Skeletal muscle cell (primary cell): ENCODE results near the gene PRR30.
A peak's percentile ranks its signal among the peaks of the same experiment; 100 is the strongest.

ENCODE experiments used
- DNase-seq: peaks from one replicate; pipeline ENCODE4 v3.0.0-alpha.2; 2010; ENCODE audit warnings: low read depth
- H3K4me3 ChIP-seq: 2 replicates; pipeline ENCODE4 v1.5.1; 2011; ENCODE audit warnings: low read depth, mild to moderate bottlenecking, control low read depth, low read length, moderate library complexity

PRR30 gene

DNA sequence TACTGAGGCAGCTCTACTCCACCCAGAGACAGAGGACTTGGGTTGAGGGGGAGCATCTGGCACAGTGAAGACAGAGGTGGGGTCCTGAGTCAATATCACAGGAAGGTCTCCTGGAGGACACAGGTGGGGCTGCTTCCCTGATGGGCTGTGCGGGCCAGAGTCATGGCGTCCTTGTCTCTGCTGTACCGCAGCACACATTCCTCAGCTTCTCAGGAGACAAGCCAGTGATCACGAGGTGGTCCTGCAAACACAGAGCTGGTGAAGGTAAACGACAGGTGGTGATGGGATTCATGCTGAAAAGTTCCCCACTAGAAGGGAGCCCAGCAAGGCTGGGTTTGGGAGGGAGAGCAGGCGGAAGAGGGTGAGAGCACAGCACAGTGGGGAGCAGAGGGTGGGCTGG, 19.3 kb upstream of the PRR30 start:
- H3K4me3 ChIP-seq: no peak overlapping the region
- no peak for DNase-seq

DNA sequence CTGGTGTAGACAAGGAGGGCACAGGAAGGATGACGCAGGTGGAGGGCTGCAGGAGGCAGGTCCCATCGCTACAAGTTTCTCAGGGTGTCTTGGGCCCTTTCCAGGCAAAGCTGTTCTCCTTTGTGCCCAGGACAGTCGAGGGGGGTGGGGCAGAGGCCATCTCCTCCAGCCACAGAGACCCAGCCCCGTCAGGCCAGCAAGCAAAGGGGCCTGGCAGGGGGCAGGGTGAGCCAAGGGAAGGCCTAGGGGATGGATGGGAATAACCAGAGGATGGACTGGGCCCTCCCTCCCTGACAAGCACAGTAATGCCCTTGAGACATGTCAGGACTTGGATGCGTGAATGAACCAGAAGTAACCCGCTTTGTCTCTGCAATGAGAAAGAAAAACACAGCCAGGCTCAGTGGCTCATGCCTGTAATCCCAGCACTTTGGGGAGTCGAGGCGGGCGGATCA, 15.9 kb upstream of the PRR30 start:
- DNase-seq: no peak
- no peak overlapping the region for H3K4me3 ChIP-seq

DNA sequence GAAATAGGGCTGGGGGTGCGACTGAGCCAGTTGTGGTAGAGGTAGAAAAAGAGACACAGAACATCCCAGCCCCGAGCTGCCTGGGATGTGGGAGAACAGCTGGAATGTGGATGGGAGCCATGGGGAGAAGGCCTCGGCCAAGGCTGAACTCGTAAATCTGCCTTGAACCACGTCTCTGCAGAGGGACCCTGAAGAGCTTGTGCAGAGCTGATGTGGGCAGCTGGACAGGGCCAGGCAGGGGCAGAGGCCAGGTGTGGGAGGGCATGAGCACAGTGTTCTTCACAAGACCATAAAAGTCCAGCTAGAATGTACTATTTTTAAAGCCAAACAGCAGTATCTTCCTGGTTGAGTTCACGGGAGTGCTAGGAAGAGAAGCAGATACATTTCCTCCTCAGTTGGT, 15.3 kb upstream of the PRR30 start:
- DNase-seq: no peak
- no peak overlapping the region for H3K4me3 ChIP-seq

DNA sequence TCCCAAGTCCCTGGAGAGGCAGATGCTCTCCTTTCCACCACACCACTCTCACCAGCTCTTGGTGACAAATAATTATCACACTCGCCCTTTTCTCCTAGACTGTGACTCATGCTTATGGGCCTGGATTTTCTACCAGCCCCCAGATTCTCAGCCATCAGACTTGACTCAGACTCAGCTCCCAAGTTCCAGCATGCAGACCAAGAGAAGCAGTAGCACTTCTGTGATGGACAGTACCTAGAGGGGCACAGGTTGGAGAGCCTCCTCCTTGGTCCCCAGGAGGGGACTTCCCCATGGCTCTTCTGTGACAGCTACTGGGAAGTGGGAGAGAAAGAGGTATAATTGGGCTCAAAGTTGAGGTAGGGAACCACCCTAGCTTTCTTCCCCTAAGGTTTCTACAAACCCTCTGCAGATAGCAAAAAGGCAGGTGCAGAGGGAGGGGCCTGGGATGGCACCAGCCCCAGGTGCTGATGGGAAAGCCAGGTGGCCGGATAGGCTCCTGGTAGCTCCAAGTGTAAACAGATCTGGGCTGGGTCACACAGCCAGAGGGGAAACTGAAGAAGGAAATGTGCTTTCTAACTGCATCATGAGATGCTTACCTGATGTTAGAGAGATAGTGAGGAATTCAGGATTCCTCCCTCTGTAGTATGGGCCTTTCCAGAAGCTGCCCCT, 13.7 kb upstream of the PRR30 start:
- no peak for DNase-seq
- H3K4me3 ChIP-seq: no peak overlapping the region

DNA sequence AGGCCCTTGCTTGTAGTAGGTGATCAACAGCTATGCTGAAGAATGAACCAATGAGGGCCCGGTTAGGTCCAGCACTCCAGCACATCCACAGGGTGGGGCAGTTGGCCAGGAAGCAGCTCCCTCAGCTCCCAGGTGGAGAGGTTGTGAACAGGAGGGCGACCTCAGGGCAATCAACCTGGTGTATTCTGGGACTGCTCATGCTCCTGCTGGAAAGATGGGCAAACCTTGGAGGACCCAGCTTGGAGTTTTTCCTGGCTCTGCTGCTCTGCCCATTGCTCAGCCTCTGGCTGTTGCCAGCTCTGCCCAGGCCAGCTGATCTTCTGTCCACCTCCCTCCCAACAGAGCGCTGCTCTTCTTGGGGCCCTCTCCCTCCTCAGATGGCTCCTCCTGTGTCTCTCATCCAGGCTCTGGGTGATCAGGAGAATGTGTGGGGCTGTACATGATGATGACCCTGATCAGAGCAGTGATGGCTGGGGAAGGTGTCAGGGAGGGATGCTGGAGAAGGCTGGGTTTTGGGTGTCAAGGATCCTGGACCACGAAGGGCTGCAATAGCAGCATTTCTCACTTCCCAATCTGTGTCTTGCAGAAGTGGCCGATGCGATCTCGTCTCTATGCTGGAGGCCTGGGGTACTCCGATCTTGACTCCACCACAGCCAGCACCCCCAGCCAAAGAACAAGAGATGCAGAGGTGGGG, 13.0 kb upstream of the PRR30 start:
- H3K4me3 ChIP-seq: no peak overlapping the region
- DNase-seq: no peak

DNA sequence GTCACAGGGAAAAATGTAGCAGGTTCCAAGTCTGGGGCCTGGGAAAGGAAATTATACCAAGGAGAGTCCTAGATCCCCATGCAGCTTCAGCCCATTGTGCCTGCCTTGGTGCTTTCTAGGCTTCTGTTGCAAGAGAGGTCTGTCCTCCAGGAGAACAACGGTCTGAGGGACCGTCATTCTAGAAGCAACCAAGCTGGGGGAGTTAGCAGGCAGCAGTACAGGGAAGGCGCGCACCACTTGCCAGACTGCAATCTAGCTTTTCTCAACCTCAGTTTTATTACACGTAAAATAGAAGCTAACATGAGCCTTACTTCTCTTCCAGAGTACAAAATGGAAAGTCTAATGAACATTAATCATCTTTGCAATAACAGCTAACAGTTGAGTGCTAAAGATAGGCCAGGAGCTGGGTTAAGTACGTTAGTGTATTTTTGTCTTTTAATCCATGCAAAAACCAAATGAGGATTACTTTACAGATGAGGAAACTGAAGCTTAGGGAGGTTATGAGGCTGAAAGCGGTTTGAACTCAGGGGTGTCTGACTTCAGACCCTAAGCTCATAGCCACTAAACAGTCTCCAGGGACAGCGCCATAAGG, 11.5 kb upstream of the PRR30 start:
- no peak for DNase-seq
- no peak overlapping the region for H3K4me3 ChIP-seq

DNA sequence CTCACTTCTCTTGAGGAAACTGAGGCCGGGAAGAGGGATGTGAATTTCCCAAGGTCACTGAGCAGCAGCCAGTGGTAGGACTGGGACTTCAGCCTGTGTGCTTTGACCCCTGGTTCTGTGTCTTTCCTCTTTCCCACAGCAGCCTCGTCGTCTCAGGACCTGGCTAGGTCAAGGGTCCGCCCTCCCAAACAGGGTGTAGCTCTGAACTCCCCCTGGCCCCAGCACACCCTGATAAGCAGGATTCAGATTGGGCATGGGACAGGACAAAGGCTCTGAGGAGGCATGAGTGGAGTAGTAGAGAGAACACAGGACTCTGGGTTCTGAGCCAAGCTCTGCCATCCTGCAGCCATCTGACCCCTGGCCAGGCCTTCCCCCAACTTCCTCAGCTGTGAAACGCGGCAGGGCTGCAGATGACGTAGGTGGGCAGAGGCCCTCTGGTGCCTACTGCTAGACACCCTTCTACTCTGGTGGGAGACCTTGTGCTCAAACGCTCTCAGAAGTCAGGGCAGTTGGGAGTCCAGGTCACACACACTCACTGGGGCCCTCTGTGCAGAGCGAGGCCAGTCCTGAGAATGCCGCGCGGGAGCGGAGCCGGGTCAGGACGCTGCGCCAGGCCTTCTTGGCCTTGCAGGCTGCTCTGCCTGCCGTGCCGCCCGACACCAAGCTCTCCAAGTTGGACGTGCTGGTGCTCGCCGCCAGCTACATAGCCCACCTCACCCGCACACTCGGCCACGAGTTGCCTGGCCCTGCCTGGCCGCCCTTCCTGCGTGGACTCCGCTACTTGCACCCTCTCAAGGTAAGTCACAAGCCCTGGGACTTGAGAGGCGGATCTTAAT, 10.6 kb upstream of the PRR30 start:
- no peak overlapping the region for H3K4me3 ChIP-seq
- DNase-seq: no peak

DNA sequence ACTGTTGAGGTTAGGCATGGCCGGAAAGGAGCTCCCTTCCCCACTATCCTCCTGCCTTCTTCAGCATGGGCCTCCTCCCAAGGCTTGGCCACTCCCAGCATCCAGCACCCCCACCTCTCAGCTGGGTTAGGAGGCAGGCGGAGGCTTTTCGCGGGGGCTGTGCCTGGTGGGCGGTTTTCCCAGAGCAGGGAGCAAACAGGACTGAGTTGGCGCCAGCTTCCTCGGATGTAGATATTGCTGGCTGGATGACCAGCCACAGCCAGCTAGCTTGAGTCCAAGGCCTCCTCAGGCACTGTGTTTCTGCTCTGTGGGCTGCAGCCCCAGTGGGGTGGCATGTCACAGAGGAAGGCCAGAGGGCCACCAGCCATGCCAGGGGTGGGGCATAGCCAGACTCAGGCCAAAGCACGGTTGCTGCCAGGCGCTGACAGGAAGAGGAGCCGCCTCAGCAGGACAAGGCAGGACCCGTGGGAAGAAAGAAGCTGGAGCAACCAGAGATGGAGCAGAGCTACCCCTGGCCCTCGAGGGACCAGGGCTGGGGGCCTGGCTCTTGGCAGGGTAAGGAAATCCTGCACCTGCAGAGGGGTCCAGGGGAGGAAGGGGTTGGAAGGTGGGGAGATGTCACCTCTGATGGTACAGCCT, 9.7 kb upstream of the PRR30 start, which contains the start of gene TCF23:
TCF23 (plus strand) TSS at position 204 of the 639 bp plus-strand sequence; CDS start at position 334, 130 bp downstream.
- H3K4me3 ChIP-seq: no peak within 1 kb of the TSS
- no peak for DNase-seq

DNA sequence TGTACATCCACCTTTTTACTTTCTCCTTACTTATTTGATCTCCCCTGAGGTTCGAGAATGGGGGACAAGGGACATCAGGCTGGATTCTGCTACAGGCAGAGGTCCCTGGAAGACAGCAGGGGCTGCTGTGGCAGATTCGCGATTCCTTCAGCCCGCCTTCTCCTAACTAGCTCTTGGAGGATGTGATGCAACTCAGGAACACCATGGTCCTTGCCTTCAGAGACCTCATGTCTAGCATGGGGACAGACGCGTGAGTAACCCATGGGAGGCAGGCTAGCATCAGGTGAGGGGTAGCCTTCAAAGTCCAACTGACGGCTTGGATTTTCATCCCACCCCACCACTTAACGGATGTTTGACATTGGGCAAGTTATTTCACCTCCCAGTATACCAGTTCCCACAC, 8.7 kb upstream of the PRR30 start:
- H3K4me3 ChIP-seq: no peak overlapping the region
- no peak for DNase-seq

DNA sequence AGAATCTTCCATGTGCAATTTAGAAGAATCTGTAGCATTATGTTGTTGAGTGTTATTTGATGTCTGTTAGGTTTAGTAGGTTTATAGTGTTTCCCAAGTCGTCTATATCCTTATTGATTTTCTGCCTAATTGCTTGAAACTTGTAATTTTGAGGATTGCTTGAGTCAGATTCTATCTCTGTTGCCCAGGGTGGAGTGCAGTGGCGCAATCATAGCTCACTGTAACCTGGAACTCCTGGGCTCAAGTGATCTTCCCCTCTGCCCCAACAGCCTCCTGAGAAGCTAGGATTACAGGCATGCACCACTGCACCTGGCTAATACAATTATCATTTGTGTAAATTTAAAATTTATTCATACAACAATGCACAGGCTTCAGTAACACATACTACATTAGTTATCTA, 6.5 kb upstream of the PRR30 start:
- H3K4me3 ChIP-seq: no peak overlapping the region
- DNase-seq: no peak

DNA sequence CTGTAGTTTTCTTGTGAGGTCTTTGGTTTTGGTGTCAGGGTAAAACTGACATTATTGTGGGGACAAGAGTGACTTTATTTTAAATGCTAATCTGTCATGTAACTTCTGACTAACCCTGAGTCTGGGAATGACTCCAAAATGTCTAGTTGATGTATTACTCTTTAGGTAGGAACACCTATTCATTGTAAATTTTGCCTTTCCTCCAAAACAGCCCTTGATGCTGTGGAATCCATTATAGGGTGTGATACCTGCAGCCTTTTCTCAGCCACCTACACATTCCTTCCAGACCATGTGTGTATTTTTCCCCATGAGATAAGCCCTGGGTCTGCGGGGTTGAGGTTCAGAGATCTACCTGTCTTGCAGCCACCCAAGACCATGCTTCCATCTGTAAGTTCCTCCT, 4.1 kb upstream of the PRR30 start:
- no peak overlapping the region for H3K4me3 ChIP-seq
- no peak for DNase-seq

DNA sequence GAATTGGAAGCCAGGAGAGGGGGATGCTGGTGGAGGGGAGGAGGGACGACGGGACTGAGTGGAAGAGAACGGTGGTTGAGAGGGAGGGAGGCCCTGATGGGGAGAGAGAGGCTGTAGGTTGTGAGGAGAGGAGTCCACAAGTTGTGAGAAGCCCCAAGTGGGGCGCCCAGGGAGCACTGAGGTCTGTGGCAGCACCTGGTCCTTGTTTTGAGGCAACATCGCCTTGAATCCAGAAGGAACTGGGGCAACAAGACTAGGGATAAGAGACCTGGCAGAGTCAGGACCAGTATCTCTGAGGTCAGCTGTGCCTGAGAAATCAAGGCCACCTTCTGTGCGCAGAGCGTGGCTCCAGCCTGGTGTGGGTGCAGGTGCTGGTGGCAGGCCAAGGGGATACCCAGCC, 1.1 kb downstream of the PRR30 start:
- no peak overlapping the region for H3K4me3 ChIP-seq
- no peak for DNase-seq

DNA sequence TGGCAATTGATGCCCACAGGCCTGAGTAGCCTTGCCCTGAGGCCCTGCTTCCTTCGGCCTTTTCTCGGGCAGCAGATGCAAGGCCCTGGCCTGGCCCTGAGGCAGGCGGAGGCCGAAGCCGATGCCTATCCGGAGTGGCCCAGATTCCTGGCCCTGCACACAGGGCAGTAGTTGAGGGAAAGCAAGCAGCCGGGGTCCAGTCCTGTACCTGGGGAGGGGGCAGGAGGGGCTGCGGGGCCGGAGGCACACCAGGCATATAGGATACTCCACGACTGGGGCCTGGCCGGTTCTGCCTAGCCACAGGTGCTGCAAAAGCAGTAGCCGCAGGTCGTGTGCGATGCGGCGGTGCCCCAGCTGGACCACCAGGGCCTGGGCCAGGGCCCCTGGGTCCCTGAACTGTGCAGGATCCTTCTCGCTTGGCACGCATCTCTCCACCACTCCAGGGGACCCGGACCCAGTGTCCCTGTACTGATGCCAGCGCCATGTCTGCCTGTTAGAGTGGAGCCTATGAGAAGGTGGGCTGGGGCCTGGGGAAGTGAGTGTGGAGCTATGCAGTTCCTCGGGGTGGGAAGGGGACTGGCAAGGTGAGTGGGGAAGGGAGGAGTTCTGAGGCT, 1.8 kb downstream of the PRR30 start:
- H3K4me3 ChIP-seq: no peak overlapping the region
- DNase-seq: no peak

DNA sequence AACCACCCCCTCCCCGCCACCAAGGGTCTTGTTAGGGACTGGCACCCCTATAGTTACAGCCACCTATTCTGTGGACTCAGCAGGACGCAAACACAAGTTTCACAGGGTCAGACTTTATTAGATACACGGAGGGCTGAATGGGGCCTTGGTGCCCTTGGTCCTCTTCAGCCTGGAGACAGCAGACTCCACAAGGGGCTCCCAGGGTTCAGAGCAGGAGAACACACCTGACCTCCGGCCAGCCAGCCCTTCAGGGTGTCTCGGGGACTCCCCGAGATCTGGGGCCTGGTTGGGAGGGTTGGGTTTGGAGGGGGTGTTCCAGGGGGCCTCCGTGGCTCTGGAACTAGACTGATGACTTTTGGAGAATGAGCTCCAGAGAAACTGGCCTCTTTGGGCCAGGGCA, 2.5 kb downstream of the PRR30 start:
- H3K4me3 ChIP-seq: no peak overlapping the region
- no peak for DNase-seq

DNA sequence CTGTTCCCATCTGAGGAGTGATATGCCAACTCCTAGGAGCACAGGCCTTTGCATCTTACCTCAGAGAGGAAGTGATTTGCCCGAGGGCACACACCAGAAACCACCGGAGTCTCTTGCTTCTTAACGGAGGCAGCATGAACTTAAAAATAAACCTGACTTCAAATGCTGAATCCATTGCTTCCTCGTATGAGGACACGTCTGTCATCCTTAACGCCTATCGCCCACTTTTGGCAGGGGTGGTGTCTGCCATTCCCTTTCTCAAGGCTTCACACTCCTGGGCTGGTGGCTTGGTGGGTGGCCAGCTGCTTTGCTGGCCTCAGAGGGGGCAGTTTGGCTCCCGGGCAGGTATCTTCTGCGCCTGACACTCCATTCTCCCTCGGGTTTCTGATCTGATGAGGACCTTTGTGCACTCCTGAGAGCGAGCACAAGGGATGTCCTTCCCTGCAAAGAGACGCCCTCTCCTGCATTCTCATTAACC, 3.7 kb downstream of the PRR30 start:
- H3K4me3 ChIP-seq: no peak overlapping the region
- DNase-seq: no peak

DNA sequence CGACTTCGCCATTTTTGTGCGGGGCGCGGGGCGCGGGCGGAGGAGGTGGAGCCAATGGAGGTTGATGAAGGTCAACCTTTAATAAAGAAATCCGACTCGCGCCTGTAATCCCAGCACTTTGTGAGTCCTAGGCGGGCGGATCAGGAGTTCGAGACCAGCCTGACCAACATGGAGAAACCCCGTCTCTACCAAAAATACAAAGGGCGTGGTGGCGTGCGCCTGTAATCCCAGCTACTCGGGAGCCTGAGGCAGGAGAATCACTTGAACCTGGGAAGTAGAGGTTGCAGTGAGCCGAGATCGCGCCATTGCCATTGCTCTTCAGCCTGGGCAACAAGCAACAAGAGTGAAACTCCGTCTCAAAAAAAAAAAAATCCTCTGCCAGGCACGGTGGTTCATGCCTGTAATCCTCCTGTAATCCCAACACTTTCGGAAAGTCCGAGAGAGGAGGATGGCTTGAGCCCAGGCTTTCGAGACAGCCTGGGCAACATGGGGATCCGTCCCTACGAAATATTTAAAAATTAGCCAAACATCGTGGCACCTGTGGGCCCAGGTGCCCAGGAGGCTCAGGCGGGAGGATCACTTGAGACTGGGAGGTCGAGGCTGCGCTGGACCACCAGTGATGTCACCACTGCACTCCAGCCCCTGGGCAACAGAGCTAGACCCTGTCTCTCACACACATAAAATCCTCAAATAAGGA, 4.3 kb downstream of the PRR30 start:
- no peak for DNase-seq
- H3K4me3 ChIP-seq: peak overlapping the region; percentile 11

DNA sequence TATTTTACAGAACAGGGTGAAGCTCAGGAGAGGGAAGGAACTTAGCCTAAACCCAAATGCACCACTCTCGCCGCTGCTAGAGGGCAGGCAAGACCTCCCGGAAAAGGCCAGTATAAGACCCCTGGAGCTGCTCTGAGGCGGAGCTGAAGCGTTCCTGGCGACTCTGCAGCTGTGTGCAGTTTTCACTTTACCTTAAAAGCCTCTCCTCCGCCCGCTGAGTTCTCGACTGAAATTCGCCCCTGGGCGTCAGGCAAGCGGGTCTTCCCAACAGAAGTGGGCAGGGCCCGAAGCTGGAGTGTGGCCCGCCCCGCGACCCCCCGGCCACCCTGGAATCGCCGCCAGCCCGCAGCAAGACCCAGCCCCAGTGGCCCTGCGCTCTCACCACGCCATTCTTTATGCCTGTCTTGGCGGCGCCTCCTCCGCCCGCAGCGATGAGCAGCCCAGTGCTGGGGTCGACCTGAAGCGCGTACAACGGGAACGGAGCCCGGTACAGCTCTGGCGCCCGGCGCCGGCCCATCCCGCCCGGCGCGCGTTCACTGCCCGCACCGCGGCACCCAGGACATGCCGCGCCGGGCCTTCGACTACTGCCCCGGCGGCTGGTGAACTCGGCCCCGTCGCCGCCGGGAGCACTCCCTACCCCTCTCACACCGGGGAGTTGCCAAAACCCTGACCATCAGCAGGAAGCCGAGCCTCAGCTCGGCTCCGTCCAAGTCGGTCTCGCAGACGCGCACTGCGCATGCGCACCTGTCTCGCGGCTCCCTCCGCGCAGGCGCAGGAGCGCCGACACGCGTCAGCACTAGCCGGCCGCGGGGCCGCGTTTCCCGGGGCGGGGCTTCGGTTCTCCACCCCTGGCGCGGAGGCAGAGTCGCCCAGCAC, 5.1 kb downstream of the PRR30 start, which contains the start of gene PREB:
PREB (minus strand) TSS at position 732 of the 876 bp plus-strand sequence; CDS start at position 517, 215 bp downstream.
- H3K4me3 ChIP-seq: peak within 1 kb of the TSS; percentile 82
- peak; percentile 78 for DNase-seq
